Rectal smooth muscle tissue (tissue), 1 donor: Measurements from ENCODE around the gene SLC6A9.

Source experiments
- H3K27ac ChIP-seq: one replicate; pipeline ENCODE4 v1.7.0; 2013; ENCODE audit warnings: low read depth, low read length, inconsistent platforms
- H3K27me3 ChIP-seq: one replicate; pipeline ENCODE4 v1.7.0; 2013; ENCODE audit warnings: low read length; ENCODE audit not compliant: control insufficient read depth, insufficient read depth
- H3K36me3 ChIP-seq: one replicate; pipeline ENCODE4 v1.7.0; 2013; ENCODE audit warnings: low read length; ENCODE audit not compliant: control insufficient read depth, insufficient read depth
- H3K4me1 ChIP-seq: one replicate; pipeline ENCODE4 v1.7.0; 2013; ENCODE audit warnings: low read length; ENCODE audit not compliant: control insufficient read depth, insufficient read depth
- H3K4me3 ChIP-seq: one replicate; pipeline ENCODE4 v1.7.0; 2013; ENCODE audit warnings: low read length
- H3K9ac ChIP-seq: one replicate; pipeline ENCODE4 v1.7.0; 2013; ENCODE audit warnings: low read length

Gene SLC6A9

DNA sequence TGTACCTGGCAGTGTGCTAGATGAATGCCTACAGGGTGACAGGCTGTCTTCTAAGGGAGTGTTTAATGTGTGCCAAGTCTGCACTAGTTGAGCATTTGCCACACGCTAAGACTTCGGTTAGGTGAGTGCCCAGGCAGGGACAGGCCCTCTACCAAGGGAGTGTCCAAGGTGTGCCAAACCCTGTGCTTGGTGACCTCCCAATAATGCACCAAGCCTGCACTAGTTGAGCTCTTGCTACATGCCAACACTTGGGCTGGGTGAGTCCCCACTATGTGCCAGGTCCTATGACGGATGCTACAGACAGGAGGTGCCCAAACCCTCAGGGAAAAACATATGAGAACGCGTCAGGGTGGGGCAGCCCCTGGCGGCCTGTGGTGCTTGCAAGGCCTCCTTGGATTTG lies 10.8 kb downstream of the SLC6A9 start:
- Histone ChIP-seq H3K9ac (no peak overlapping the region), H3K36me3 (no peaks in the 10 kb centered on the region), H3K27ac (no peak overlapping the region), H3K4me1 (no peaks in the 10 kb centered on the region), H3K4me3 (no peak overlapping the region), H3K27me3 (no peaks in the 10 kb centered on the region)

DNA sequence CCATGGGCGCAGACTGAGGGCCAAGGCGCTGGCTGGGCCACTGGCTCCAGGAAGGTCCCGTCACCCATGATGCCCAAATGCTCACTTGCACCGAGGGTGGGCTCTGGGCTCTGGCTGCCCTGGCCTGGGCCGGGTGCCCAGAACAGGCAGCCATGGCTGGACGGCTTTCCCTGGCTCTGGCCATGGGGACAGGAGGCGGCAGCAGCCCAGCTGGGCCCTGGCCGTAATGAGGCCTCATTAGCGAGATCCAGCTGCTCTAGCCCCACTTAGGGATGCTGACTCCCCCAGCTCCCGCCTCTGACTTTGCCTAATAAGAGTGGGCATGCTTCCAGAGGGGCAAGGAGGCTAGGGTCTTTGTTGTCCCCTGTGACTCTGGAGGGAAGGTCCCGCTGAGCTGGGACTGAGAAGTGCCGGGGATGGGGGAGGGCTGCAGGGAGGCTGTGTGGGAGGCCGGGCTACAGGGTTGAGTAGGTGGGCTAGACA lies 11.8 kb downstream of the SLC6A9 start:
- H3K4me3 ChIP-seq = no peak overlapping the region
- H3K4me1 ChIP-seq = no peaks in the 10 kb centered on the region
- no peaks in the 10 kb centered on the region for H3K27me3 ChIP-seq
- H3K36me3 ChIP-seq = no peaks in the 10 kb centered on the region
- no peak overlapping the region for H3K9ac ChIP-seq
- no peak overlapping the region for H3K27ac ChIP-seq

DNA sequence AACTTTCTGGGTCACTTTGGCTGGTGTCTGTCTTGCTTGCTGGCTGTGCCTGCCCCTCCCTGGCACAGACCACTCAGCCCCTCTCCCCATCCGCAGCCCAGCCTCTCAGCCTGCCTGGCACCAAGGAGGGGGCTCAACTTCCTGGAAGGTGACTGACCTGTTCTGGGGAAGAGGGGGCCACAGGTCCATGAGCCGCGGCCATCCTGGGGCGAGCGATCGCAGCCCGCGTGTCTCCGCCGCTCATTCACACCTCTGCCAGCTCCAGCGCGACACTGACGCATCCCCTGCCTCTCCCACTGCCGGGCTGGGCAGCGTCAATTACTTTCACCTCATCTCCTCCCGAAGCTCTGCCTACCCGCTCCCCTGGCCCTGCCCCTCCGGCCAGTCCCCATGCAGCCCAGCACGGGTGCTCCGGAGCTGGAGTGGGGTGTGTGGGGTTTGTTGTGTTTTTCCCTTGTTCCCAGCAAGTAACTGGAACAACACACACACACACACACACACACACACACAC lies 14.3 kb downstream of the SLC6A9 start:
- no peaks in the 10 kb centered on the region for H3K4me1 ChIP-seq

DNA sequence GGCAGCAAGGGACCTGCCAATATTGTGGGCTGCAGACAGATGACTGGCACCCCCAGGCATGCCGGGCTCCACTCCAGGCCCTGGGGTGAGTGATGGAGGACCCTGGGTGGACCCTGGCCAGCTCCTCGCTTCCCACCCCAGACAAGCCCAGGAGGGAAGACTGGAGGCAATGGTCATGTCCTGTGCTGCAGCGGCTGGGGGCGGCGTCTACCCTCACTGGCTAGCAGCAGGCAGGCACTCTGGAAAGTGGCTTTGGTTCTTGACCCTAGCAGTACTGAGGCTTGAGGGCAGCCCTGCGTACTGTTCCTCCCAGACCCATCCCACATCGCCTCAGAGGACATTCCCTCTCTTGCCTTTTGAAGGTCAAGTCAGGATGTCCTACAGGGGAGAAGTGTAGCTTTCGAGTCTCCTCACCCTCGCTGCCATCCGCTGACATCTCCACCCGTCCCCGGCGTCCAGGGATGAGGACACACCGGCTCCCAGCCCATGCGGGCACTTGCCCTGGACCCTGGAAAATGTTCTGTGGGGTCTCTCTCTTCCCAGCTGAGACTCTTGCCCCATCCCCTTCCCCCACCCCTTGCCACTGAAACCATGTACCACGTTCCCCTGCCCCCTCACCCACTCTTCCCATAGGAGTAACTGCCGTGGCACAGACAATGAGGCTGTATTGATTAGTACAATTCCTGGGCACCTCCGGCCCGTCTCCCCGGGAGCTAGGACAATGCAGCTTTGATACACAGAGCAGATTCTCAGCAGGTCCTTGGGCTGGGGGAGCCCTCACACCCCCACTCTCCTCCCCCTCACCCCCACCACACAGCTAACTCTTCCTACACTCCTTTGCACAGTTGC lies 15.0 kb downstream of the SLC6A9 start:
- Histone ChIP-seq H3K36me3 (no peaks in the 10 kb centered on the region), H3K27me3 (no peaks in the 10 kb centered on the region), H3K27ac (no peak overlapping the region), H3K9ac (no peak overlapping the region), H3K4me3 (no peak overlapping the region), H3K4me1 (no peaks in the 10 kb centered on the region)

More for the DNA sequence above, 14.3 kb downstream of the SLC6A9 start:
- H3K36me3 ChIP-seq = no peaks in the 10 kb centered on the region
- no peaks in the 10 kb centered on the region for H3K27me3 ChIP-seq
- no peak overlapping the region for H3K4me3 ChIP-seq
- no peak overlapping the region for H3K9ac ChIP-seq
- H3K27ac ChIP-seq = no peak overlapping the region

DNA sequence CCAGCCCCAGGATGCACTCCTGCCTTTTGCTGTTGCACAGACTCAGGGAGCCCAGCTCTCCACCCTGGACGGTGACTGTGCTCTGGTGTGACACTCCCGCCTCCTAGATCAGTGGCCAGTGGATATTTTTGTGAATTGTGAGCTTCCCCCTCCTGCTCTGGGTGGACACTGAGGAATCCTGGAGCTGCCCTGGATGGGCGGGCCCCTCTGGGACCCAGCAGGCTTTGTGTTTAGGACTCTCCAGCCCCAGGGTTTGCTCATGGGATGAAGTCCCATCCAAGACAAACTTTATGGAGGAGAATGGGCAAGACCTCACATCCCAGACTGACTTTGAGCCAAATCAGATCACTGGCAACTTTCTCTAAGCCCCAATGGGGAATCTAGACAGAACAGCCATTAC lies 16.1 kb downstream of the SLC6A9 start:
- Histone ChIP-seq H3K4me3 (no peak overlapping the region), H3K4me1 (no peaks in the 10 kb centered on the region), H3K27me3 (no peaks in the 10 kb centered on the region), H3K27ac (no peak overlapping the region), H3K36me3 (no peaks in the 10 kb centered on the region), H3K9ac (no peak overlapping the region)

DNA sequence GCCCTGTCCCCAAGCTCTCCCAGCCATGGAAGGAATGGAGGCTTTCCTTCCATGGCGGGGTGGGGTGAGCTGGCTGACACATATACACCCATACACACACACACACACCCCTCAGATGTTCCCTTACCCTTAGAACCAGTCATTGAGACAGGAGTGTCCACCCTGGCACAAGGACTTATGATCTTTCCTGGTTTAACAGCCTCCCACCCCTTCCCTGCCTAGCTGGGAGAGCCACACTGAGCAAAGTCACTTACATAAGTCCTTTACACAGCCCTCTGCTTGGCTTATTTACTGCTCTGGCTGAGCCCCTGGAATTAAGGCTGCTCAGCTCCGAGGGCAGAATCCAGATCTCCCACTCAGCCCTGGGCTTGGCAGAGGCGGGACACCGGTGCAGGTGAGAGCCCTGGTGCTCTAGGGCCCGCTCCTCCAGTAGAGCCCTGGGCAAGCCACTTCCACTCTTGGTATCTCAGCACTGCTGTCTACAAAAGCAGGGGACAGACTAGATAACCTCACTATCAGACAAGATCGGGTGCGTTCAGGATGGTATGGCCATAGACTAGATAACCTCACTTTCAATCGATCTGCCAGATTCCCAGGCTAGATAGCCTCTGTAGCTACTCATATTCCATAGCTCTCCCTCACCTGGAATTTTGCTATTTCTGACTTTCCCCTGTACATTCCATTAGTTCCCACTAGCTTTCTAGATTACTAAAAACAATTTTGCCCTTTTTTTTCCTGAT lies 16.7 kb downstream of the SLC6A9 start:
- H3K4me3 ChIP-seq = no peak overlapping the region

DNA sequence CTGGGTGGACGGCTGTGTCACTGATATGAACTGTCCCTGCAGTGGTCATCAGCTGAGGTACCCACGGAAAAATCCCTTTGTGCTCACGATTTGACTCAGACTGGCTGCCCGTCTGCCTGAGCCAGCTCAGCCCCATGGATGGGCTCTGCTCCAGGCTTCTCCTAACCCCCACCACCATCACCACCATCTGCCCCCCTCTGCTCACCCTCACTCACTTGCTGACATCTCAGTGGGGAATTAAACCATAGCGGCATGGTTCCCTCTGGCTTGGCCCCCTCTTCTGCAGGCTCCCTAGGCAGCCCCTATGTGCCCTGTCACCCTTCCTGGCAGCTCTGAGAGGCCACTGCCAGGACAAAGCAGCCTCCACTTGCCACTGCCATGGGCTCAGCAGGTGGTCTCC lies 17.3 kb downstream of the SLC6A9 start:
- Histone ChIP-seq H3K27ac (no peak overlapping the region), H3K4me1 (no peaks in the 10 kb centered on the region), H3K4me3 (no peak overlapping the region), H3K27me3 (no peaks in the 10 kb centered on the region), H3K36me3 (no peaks in the 10 kb centered on the region), H3K9ac (no peak overlapping the region)

More for the DNA sequence above, 16.7 kb downstream of the SLC6A9 start:
- no peak overlapping the region for H3K27ac ChIP-seq
- no peaks in the 10 kb centered on the region for H3K4me1 ChIP-seq
- H3K36me3 ChIP-seq = no peaks in the 10 kb centered on the region
- H3K27me3 ChIP-seq = no peaks in the 10 kb centered on the region
- H3K9ac ChIP-seq = no peak overlapping the region

DNA sequence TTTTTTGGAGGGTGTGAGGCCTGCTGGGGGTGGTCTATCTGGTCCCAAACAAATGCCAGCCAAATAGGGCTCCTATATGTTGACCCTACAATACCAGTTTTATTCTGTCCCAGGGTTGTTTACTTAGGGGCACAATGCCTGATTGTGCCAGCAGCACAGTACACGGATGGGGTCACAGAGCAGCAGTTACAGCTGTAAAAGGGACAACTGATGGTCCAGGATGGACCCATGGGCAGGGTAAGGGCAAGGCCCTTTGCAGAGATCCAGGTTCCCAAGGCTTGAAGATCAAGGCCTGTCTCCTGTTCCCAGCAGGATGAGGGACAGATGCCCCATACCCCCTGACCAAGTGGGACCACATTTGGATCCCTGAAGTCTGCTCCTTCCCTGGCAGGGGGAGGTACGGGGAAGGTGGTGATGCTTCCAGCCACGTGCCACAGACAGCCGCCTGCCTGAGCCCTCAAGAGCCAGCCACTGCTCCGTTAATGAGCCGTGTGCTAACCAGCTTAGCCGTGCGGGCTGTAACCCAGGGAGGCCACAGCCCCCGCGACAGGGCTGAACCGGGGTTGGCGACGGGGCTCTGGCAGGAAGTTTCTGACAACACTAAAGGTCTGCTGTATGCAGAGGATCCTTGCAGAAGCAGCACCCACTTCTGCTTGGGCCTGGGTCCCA lies 18.2 kb downstream of the SLC6A9 start:
- no peak overlapping the region for H3K27ac ChIP-seq
- H3K27me3 ChIP-seq = no peaks in the 10 kb centered on the region
- H3K9ac ChIP-seq = no peak overlapping the region
- H3K4me1 ChIP-seq = no peaks in the 10 kb centered on the region
- H3K36me3 ChIP-seq = no peaks in the 10 kb centered on the region
- no peak overlapping the region for H3K4me3 ChIP-seq

DNA sequence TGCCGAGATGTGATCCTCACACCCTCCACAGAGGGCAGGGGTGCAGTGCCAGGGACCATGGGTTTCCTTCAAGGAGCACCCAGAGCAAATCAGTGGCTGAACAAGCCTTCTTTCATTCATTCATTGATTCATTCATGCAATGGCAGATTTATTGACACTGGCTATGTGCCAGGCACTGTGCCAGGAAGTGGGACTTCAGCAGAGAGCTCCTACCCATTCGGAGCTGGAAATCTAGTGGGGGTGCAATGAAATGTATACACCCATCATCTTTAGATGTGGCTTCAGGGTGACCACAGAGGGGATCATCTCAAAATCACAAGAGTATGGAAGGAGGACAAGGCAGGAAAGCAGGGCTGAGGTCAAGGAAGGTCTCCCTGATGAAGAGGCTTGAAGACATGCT lies 18.9 kb downstream of the SLC6A9 start:
- Histone ChIP-seq H3K36me3 (no peaks in the 10 kb centered on the region), H3K4me1 (no peaks in the 10 kb centered on the region), H3K9ac (no peak overlapping the region), H3K4me3 (no peak overlapping the region), H3K27ac (no peak overlapping the region), H3K27me3 (no peaks in the 10 kb centered on the region)

DNA sequence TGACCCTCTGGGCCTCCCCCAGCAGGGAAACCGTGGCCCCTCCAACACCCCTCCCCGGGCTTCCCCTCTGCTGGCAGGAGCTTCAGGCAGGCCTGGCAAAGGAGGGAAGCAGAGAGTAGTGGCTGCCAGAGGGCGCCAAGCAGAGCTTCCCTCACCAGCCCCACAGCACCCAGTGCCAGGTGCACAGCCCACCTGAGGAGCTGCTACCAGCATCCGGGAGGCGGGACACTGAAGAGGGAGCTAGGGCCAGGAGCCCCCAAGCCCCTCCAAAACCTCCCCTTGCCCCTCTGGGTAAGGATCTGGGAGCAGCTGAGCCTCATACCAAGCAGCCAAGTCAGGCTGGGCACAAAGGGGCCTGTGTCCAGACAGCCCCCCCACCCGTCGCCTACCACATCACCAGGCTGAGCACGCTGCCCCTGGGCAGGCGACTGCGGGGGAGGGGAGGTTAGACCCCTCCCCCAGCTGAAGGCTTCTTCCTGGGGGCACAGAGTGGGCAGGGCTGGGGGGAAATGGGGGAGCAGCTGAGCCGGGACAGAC lies 20.3 kb downstream of the SLC6A9 start:
- no peak overlapping the region for H3K9ac ChIP-seq
- no peaks in the 10 kb centered on the region for H3K27me3 ChIP-seq
- H3K4me3 ChIP-seq = no peak overlapping the region
- H3K27ac ChIP-seq = no peak overlapping the region
- no peaks in the 10 kb centered on the region for H3K4me1 ChIP-seq
- no peaks in the 10 kb centered on the region for H3K36me3 ChIP-seq

DNA sequence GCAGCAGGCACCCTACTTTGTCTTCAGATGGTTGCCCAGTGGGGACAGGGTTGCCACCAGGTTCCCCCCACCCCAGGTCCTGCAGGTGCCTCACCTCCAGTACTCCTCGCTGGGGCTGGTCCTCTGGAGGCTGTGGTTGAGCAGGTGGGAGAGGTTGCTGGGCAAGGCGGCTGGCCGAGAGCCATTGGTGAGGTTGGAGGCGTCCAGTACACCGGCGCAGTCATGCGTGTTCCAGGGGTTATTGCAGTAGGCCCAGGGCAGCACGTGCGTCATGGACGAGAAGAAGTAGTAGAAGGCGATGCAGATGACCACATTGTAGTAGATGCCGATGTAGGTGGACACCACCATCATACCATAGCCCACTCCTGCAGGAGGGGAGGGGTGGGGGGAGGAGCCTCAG lies 23.0 kb downstream of the SLC6A9 start:
- H3K27me3 ChIP-seq = no peaks in the 10 kb centered on the region
- H3K9ac ChIP-seq = no peak overlapping the region
- H3K36me3 ChIP-seq = no peaks in the 10 kb centered on the region
- H3K27ac ChIP-seq = no peak overlapping the region
- H3K4me3 ChIP-seq = no peak overlapping the region
- peaks cover 2% of the 10 kb centered on the region for H3K4me1 ChIP-seq

DNA sequence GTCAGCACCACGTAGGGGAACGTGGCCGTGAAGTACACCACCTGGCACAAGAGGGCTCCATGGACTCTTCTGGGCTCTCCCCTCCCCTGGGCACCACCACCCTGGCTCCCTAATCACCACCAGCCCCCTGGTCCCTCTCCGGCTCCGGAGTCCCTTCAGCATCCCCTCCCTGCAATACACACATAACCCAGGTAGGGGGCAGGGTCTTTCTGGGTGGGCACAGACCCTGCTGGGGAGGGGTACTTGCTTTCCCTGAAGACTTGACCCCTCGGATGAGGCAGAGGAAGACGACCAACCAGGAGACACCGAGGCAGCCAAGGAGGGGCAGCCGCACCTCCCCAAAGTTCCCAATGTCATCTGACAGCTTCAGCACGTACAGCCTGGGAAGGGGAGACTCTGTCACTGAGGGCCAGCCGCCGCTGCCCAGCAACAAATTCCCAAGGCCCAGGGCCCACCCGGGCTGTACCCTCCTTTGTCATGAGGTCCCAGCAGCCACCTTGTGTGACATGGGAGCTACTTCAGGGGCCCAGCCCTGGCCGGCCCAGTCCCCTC lies 28.6 kb downstream of the SLC6A9 start:
- no peaks in the 10 kb centered on the region for H3K27me3 ChIP-seq
- H3K27ac ChIP-seq = no peak overlapping the region
- H3K4me1 ChIP-seq = peaks cover 2% of the 10 kb centered on the region
- peaks cover 3% of the 10 kb centered on the region for H3K36me3 ChIP-seq
- H3K9ac ChIP-seq = no peak overlapping the region
- H3K4me3 ChIP-seq = no peak overlapping the region
